IPS DF 4.7 (cell line): ENCODE results near the gene VWF.
A peak's percentile ranks its signal among the peaks of the same experiment; 100 is the strongest.
"Not testable (repeated sequence)": the region's sequence is repeated elsewhere in the genome, so short reads cannot be mapped to it uniquely, and the experiment has no call there.

ENCODE experiments used
- DNase-seq: peaks from one replicate; pipeline ENCODE4 v3.0.0-alpha.2; 2013; ENCODE audit warnings: low spot score; ENCODE audit errors: extremely low read depth

VWF gene

GRCh38 chr12:6037459-6037858 lies 87.0 kb downstream of the VWF start:
- DNase-seq: no peak

DNA sequence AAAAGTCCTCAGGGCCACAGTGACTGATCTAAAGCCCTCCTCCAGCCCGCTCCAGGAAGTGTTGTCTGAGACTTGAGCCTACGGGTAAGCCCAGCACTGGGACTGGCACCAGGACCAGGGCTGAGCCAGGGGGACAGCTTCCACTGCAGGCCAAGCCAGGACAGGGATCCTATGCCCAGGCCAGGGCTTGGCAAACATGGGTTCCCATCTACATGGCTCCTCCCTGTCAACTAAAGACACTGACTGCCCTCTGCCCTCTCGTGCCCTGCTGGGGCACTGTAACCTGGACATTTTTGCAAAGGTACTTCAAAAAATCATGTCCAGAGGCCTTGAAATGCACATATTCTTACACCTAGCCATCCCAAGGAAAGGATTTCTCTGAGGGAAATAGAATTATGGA lies 88.0 kb downstream of the VWF start:
- no peak for DNase-seq

DNA sequence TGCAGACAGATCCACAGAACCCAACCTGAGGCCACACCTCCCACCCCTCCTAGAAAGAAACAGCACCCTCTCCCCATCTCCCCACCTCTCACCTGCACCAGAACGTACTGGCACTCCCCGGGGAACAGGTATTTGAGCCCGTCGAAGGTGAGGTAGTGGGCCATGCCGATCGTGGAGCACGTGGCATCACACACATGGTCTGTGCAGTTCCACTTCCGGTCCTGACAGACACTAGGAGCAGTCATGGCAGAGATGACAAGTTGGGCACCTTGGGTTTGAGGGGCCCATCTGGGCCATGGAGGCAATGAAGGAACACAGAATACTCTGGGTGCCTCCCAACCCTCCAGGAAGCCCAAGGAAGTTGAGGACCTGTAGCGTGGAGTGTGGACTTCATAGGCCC lies 89.9 kb downstream of the VWF start:
- DNase-seq: no peak

DNA sequence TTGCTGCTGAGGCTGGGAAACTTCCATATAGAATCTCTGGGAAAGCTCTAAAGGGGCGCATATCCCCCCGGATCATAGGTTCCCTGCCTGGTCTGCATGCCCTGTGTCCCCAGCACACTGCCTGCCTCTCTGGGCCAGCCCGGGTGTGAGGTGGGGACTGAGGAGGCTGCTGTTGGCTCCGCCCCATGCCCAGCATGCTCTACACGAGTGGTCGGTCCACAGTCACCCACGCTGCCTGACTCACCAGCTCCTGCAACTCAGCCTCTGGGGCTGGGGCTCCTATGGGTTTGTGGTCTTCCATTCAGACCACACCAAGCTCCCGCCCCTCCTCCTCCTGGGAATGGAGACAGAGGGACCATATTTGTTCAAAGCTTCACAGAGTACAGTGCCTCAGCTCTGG lies 90.9 kb downstream of the VWF start:
- no peak for DNase-seq

DNA sequence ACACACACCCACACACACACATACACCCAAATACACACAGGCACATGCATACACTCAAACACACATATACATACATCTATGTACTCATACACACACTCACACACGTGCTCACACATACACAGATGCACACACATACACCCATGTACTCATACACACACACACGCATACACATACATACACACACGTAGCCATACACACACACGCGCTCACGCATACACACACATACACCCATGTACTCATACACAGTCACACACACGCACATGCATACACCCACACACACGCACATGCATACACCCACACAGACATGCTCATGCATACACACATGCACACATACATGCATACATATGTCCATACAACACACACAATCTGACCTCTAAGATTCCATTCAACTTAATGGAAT lies 91.7 kb downstream of the VWF start:
- no peak for DNase-seq

DNA sequence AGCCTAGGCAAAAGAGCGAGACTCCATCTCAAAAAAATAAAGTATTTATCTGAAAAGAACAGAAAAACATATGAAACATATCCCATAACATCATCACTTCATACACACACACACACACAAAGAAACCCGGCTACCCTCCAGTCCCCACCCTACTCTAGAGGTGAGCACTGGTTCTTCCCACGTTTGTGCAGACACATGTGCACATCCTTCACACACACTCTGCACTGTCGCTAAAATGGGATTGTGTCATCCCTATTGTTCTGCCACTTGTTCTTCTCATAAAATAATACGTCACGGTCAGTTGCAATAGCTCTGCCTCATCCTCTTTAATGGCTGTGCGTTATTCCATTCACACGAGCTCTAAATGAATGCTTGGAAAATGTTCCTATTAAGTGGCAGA lies 93.5 kb downstream of the VWF start:
- DNase-seq: no peak

DNA sequence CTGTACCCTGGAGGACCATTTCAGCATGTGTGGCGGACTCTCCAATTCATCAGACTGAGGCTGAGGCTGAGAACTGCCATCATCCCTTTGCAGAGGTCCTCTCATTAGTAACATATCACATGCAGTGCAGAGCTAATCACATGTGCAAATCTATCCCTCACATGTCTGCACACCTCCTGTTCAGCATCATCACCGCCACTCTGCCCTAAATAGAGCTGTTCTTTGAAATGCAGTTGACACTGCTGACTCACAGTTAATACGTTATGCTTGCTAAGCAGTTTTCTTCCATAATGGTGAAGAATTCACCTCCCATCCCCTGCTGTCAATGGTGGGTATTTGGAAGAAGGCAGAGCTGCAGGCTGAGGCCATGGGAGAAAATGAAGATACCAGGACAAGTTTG lies 94.4 kb downstream of the VWF start:
- DNase-seq: no peak

GRCh38 chr12:6029401-6029800 lies 95.1 kb downstream of the VWF start:
- DNase-seq: no peak

- no peak for DNase-seq
Measured at GRCh38 chr12:6026998-6027397, 97.5 kb downstream of the VWF start.

DNA sequence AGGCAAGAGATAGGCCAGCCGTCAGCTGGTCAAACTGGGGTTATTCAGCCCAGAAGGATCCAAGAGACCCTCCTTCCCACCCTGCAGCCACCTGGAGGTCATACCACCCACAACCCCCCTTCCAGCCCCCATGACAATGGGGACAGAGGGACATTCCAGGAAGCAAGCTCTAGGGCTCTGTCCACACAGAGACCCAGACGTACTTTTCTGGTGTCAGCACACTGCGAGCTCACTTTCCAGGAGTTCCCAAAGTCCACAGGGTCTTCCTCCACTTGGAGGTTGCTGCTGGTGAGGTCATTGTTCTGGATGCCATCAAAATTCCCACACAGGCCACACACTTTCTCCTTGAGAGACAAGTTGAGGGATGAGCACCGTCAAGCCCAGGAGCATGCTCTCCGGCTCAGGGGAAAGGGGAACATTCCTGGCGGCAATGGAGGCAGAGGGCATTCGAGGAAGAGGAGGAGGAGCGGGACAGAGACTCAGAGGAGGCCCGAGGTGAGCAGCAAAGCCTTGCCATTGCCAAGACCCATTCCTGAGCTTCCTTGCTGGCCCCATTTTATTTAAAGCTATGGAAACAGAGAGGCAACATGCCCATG lies 98.7 kb downstream of the VWF start:
- DNase-seq: not testable (repeated sequence)

DNA sequence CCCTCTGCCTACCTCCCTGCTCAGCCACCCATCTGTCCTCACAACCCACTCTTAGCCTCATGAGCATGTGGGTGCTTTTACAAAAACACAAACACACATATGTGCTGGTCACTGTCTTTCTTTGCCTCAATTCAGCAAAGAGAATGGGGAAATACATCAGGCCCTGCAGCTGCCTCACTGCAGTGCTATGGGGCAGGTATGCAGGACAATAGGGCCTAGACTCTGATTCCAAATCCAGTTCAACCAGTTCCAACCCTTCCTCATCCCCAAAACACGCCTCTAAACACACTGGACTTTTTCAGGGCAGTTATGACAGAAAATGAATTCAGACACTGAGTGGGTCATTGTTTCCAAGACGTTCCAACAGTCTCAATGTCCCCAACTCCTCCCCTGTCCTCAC lies 100.4 kb downstream of the VWF start:
- DNase-seq: not testable (repeated sequence)

DNA sequence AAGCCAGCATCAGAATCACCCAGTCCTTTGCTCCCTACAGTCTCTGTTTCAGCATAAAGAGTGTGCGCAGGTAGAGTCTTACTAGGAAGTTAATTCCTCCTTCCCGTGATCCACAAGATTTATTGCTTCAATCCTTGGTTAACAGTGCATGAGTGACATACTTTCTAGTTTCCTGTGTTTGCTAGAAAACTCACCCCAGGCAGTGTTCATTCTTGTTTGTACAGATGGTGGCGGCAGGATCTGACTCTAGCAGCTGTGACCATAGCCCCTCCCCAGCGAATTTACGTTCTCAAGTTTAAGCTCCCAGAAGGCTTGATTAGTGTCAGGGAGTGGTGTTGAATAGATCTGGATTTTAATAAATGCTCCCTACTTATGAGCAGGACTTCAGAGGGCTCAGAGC lies 103.5 kb downstream of the VWF start:
- no peak for DNase-seq

DNA sequence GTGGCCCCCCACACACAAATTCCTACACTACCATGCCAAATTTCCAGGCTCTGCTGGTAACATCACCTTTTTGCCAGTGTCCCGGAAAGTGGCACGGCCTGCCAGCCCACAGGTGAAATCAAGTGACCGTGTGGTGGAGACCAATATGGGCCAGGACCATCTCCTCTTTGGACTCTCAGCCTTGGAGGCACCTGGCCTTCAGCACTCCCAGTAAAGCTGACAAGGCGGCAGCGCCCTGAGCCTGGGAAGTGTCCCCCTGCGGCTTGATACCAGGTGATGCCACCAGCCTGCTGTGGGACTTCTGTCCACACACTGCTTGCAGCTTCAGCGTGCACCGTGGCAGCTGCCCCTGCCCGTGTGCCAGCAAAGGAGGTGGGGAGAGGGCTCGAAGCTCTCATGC lies 104.0 kb downstream of the VWF start:
- not testable (repeated sequence) for DNase-seq

GRCh38 chr12:6019256-6019655 lies 105.2 kb downstream of the VWF start:
- not testable (repeated sequence) for DNase-seq

- DNase-seq: no peak
Measured at GRCh38 chr12:6018265-6018664, 106.2 kb downstream of the VWF start.

DNA sequence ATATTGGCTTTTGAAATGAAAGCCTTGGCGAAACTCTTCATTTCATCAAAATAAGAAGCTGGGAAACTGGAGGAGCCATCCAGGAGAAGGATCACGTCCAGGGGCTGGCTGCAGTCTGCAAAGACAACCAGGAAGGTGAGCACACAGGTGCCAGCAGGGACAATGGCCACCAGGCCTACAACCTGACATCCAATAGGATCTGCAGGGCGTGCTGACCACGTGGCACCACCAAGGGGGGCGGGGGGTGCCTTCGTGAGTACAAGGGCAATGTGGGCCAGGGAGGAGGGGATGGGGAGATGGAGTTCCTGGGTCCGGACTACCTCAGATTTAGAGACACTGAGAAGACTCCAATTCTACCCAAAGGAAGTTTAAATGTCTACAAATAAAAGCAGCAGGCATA lies 107.7 kb downstream of the VWF start:
- no peak for DNase-seq

- DNase-seq: not testable (repeated sequence)
Measured at GRCh38 chr12:6016004-6016403, 108.5 kb downstream of the VWF start.

- not testable (repeated sequence) for DNase-seq
Measured at GRCh38 chr12:6015271-6015670, 109.2 kb downstream of the VWF start.

- DNase-seq: not testable (repeated sequence)
Measured at GRCh38 chr12:6010631-6011350, 113.7 kb downstream of the VWF start.

- DNase-seq: no peak
Measured at GRCh38 chr12:5997260-5997659, 127.2 kb downstream of the VWF start.

- no peak for DNase-seq
Measured at GRCh38 chr12:5996459-5996858, 128.0 kb downstream of the VWF start.

DNA sequence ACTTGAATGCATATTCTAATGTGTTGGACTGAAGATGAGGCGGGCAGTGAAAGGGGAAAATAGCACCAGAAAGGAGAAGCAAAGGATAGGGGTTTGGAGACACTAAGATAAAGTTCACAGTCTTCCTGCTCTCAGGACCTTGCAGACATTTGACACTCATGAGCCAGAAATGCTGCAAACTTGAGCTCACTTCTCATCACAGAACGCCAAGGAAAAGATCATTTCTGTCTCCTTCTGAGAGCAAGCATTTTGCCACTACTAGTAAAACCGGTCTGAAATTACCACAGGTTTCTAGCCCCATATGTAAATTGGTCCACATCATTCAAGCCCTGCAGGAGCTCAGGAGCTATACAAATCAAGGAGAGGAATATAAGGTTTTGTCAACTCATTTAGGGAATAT lies 134.8 kb downstream of the VWF start:
- no peak for DNase-seq

DNA sequence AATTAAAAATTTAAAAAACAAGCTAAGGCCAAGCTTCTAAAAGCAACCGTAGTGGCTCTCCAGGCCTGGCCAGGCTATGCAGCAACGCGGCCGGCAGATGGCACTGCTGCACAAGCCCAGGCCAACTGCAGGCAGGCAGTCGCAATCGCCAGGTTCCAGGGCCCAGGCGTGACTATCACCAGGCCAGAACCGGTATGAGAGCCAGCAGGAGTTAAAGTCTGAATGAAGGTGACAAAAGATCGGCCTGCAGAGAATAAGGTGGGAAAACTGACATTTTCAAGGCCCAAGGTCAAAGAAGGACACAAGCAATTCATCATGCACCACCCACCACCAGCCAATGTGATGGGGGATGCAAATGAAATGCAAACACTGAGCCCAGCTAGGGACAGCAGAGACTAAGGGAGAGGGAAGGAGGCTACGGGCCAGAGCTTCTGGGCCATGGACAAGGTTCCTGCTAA lies 135.8 kb downstream of the VWF start:
- peak; percentile 86 for DNase-seq
